OCI-LY1 (cell line): ENCODE data around the gene PHACTR2.

Source experiments
- EZH2 ChIP-seq: fragments of 200-600 bp; sonication (generic), shearing (Covaris generic); IDR thresholded peaks from 2 replicates; pipeline ENCODE4 v1.8.0; 2017; ENCODE audit warnings: borderline replicate concordance, mixed run types, mild to moderate bottlenecking, antibody characterized with exemption, low read length, moderate library complexity, mixed read lengths
- TF ChIP-seq, protein P1 (sequence below): fragments of 200-600 bp; sonication (generic), shearing (Covaris generic); IDR thresholded peaks from 2 replicates; pipeline ENCODE4 v1.5.1; 2017; ENCODE audit warnings: mild to moderate bottlenecking, antibody characterized with exemption, low read length, moderate library complexity, mixed read lengths

DNA sequence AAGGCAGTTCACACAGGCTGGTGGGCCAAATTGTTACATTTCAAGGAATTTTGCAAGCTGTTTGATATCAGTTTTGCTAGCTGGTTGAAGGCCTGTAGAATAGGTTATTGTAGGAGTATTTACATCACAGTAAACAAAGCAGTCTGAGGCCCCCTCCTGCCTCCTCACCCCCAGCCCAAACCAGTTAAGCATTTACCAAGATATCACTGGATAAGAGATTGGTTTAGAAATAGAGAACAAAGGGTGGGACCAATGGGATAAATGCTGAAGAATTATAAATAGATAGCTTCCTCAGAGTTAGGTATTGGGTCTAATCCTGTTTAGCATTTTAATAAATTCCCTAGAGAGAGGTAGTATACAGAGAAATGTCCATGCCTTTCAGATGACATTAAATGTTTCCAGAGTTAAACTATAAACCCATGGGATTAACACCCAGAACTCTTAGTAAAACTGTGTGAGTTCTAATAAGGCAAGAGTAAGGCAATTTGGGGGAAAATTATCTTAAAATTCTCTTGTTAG, 2.3 kb upstream of the PHACTR2 start:
- TF ChIP-seq, protein P1, sequence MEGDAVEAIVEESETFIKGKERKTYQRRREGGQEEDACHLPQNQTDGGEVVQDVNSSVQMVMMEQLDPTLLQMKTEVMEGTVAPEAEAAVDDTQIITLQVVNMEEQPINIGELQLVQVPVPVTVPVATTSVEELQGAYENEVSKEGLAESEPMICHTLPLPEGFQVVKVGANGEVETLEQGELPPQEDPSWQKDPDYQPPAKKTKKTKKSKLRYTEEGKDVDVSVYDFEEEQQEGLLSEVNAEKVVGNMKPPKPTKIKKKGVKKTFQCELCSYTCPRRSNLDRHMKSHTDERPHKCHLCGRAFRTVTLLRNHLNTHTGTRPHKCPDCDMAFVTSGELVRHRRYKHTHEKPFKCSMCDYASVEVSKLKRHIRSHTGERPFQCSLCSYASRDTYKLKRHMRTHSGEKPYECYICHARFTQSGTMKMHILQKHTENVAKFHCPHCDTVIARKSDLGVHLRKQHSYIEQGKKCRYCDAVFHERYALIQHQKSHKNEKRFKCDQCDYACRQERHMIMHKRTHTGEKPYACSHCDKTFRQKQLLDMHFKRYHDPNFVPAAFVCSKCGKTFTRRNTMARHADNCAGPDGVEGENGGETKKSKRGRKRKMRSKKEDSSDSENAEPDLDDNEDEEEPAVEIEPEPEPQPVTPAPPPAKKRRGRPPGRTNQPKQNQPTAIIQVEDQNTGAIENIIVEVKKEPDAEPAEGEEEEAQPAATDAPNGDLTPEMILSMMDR: no peak
- no peak for TF ChIP-seq EZH2
